Motor neuron (in vitro differentiated cells): Measurements from ENCODE around the gene HSD11B2. TPM values are rescaled to one million over a fixed set of nuclear protein-coding genes. Genes with fewer than 3 reads are reported as not detected.

Experiments used
- ATAC-seq, 8 experiments: fragments of 200-7000 bp; cut with Tn5 transposase; replicated peaks in 6 of 8; 2 replicates each; pipeline ENCODE4 v1.8.0; 2021; ENCODE audit warnings: mild to moderate bottlenecking in 8 of 8, moderate library complexity in 8 of 8
- H3K27ac ChIP-seq, 2 donors: fragments of 250-450 bp; sonication (Bioruptor Pico); 2 replicates each; pipeline ENCODE4 v1.9.0; 2021; ENCODE audit warnings: antibody characterized with exemption in 2 of 2, mild to moderate bottlenecking in 2 of 2, moderate library complexity in 1 of 2
- H3K4me1 ChIP-seq, 2 donors: fragments of 250-450 bp; sonication (Bioruptor Pico); replicated peaks in 1 of 2; 2 replicates each; pipeline ENCODE4 v1.6.1; 2021; ENCODE audit warnings: antibody characterized with exemption in 2 of 2, mild to moderate bottlenecking in 2 of 2, moderate library complexity in 1 of 2
- H3K4me3 ChIP-seq, 5 donors: fragments of 250-450 bp; sonication (Bioruptor Pico); 2 replicates each; pipeline ENCODE4 v1.9.0; 2021; ENCODE audit warnings: antibody characterized with exemption in 5 of 5, mild to moderate bottlenecking in 5 of 5, moderate library complexity in 4 of 5
- WGBS, 10 experiments: fragments of 450-650 bp; shearing (Covaris generic); methylation state at CpG; one replicate each; pipeline ENCODE4 v1.0.0; 2022; 5-methylcytosine and 5-hydroxymethylcytosine counted together
- in situ Hi-C, 9 experiments: fragments of 400-800 bp; cut with MboI; loops; one replicate each; pipeline ENCODE4 v1.15.0; 2021; ENCODE audit warnings: low sequenced_read_pairs in 9 of 9, low pct_unique_long_range_greater_than_20kb in 2 of 9; ENCODE audit not compliant: unreplicated experiment in 9 of 9
- total RNA-seq, 8 experiments: library from RNA; unstranded; fragments of 300-600 nt; gene quantifications; 2 replicates each; pipeline versions ENCODE4 v1.2.3 to v1.2.4, GENCODE V29; 2022

The HSD11B2 gene
- total RNA-seq, 8 experiments from 2014 or later, result 0.64 to 17.4 (median 6.8) TPM

DNA sequence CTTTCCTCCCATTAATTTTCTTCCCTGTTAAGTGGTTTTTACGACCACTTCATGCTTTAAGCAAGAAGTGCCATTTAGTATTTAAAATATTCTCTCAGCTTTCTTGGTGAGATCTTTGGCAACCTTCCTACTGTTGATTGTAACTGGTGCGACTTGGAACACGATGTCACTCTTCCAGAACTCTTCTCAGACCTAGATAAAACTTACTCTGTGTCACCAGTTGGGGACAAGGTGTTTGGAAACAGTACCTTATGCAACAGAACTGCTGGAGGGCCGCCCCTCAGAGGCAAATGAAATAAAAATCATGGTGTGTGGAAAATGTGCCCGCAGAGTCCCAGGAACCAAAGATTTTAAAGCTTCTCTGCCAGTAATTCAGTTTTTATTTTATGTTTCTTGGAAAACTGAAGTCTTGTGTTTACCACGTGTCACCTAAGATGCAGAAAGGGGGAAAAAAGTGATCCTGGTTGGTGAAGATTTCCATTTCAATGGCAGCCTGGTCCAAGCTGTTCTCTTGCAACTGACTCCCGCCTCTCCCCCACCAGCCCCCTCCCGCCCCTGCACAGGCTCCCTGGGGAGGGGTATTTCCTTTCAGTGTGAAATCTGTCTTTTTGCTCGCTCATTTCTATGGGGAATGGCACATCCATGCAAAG, 7.2 kb upstream of the HSD11B2 start:
- Histone ChIP-seq H3K4me3 (no peak overlapping the region), H3K27ac (no peak overlapping the region), H3K4me1 (peaks cover 16 to 23% of the 10 kb centered on the region in 2 donors)
- peak in 2 of 8 experiments; percentile 41 to 50 for ATAC-seq
- WGBS, 10 experiments, result 7 to 69% (median 34%) methylated on average over 2 to 6 of the region's 9 CpGs; no CpG with 5 or more reads in 1 of the 10 experiments
- in situ Hi-C loops, result loop anchor here in 4 of 9 experiments (25.0 kb wide), 3 partner anchors 161 to 486 kb away; partner anchors contain the start of genes CES2 (in 1 of the 4), CIAO2B (in 1 of the 4), FHOD1 (in 1 of the 4) and RRAD (in 1 of the 4)

DNA sequence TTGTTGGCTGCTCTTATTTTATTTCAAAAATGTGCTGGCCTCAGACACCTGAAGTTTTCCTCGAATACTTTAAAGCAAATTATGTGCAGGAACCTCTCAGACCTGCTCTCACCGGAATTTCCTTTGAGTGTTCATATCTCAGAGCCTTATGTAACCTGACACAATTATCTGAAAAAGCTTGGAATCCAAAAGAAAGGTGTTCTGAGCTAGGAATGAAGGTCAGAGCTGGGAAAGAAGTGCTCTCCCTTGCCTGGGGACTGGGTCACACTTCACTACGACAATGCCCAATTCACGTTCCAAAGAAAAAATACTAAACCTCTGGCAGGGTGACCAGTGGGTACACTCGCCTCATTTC, 6.7 kb upstream of the HSD11B2 start:
- Histone ChIP-seq H3K4me3 (no peak overlapping the region), H3K4me1 (peaks cover 16 to 23% of the 10 kb centered on the region in 2 donors), H3K27ac (no peak overlapping the region)
- in situ Hi-C loops, result loop anchor here in 4 of 9 experiments (25.0 kb wide), 3 partner anchors 162 to 487 kb away; partner anchors contain the start of genes CES2 (in 1 of the 4), CIAO2B (in 1 of the 4), FHOD1 (in 1 of the 4) and RRAD (in 1 of the 4)
- WGBS, 10 experiments, result 31 to 100% (median 65%) methylated on average over 3 to 5 of the region's 5 CpGs; no CpG with 5 or more reads in 2 of the 10 experiments
- peak in 1 of 8 experiments; percentile 8 for ATAC-seq

DNA sequence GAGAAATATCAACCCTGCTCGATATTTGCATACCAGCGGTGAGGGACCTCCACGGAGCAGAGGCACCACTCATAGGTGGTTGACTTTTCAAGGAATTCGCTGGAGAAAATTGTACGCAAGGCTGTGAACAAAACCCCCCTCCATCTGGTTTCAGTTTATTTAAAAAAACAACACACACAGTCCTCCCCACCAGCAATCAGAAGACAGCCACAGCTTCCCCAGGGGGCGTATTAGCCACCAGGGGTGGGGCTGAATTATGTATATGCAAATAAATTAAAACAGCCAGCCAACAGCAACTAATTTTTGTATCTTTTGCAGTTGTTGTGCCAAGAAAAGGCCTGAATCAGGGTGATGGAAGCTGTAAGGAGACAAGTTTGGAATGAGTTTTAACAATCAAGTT, 5.9 kb upstream of the HSD11B2 start:
- H3K4me3 ChIP-seq, result no peak overlapping the region
- H3K27ac ChIP-seq, result no peak overlapping the region
- 0 to 100% (median 50%) methylated on average over 1 to 6 of the region's 6 CpGs; no CpG with 5 or more reads in 2 of the 10 experiments for WGBS, 10 experiments
- in situ Hi-C loops, result no loop called here
- ATAC-seq, result peak in 3 of 8 experiments; percentile 53 to 71 (median 68)
- H3K4me1 ChIP-seq, result peaks cover 18 to 23% of the 10 kb centered on the region in 2 donors

DNA sequence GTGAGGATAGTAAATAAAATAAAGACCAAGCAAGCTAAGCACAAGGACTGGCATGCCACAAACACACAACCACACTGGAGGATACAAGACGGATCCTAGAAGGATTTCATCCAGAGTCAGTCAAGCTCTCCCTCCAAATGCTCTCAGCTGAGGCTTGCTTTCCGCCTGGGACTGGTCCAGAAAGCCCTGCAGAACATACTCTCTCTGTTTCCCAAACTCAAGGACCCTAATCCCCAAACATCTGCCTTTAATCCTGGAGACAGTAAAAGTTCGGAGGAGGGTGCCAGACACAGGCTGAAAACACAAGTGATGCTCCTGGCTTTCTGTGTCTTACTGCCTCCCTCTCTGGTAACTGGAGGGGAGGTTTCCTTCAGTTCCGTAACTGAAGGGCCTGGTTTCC, 5.3 kb upstream of the HSD11B2 start:
- in situ Hi-C loops, result no loop called here
- ATAC-seq, result peak in 1 of 8 experiments; percentile 2
- WGBS, 10 experiments, result 0 to 100% (median 87%) methylated on average over 1 to 2 of the region's 4 CpGs; no CpG with 5 or more reads in 4 of the 10 experiments
- Histone ChIP-seq H3K4me3 (no peak overlapping the region), H3K4me1 (peaks cover 20 to 27% of the 10 kb centered on the region in 2 donors), H3K27ac (no peak overlapping the region)

DNA sequence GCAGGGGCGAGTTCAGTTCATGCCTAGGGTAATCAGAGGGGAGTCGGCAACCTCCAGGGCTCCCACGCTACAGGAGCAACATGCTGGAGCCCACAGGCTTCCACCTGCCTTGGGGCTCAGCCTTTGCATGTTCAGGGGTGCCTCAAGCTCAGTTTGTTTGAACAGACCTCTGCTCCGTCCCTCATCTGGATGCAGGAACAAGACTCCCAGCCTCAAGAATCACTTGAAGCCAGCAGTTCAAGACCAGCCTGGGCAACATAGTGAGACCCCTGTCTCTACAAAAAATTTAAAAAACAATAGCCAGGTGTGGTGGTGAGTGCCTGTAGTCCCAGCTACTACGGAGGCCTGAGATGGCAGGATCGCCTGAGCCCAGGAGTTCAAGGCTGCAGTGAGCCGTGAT, 4.9 kb upstream of the HSD11B2 start:
- Histone ChIP-seq H3K4me1 (peaks cover 20 to 27% of the 10 kb centered on the region in 2 donors), H3K4me3 (no peak overlapping the region), H3K27ac (no peak overlapping the region)
- no peak for ATAC-seq
- in situ Hi-C loops, result no loop called here
- WGBS, 10 experiments, result 66 to 100% (median 85%) methylated on average over 1 to 6 of the region's 7 CpGs; no CpG with 5 or more reads in 3 of the 10 experiments

DNA sequence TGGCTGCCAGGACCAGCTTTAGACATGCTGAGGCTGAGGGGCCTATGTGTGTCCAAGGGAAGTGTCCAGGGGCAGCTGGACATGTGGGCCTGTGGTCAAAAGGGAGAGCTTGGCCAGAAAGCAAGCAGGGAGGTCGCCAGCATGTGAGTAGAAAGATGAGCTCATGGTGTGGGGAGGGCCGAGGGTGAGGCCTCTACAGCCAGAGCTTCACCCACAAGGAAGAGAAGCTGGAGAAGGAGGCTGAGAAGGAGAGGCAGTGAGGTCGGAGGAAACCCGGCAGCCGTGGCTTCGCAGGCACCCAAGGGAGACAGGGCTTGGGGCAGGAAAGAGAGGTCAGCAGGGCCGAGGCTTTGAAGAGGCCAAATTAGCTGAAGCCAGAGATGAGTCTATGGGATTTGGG, 4.0 kb upstream of the HSD11B2 start:
- peak in 1 of 8 experiments; percentile 3 for ATAC-seq
- Histone ChIP-seq H3K4me3 (no peak overlapping the region), H3K27ac (no peak overlapping the region), H3K4me1 (peaks cover 22 to 37% of the 10 kb centered on the region in 2 donors)
- in situ Hi-C loops, result no loop called here
- WGBS, 10 experiments, result 30 to 94% (median 88%) methylated on average over 1 to 6 of the region's 7 CpGs; no CpG with 5 or more reads in 3 of the 10 experiments

DNA sequence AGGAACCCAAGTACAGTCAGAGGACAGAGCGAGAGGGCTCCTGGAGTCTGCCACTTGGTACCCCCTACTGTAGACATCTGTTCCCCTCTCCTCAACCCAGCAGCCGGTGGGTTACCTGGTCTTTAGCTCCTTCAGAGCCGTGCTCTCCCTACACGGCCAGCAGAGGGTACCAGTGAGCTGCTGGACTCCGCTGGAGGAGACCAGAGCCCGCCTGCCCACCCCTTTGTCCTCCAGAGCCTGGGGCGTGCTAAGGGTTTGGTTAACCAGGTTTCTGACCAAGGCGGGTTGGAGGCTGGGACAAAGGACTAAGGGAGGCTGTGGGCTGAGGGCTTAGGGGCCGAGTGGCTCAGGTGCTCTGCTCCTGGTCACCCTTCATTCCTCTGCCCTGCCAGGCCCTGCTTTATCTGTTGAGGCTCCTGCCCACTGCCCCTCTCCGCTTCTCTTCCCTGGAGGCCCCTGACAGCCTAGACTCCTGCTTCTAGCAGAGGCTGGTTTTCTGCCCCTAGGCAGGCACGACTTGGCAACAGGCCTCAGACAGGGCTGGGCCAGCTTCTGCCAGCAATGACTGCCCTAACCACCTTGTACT, 2.7 kb upstream of the HSD11B2 start:
- 0 to 80% (median 43%) methylated on average over 1 to 6 of the region's 11 CpGs; no CpG with 5 or more reads in 6 of the 10 experiments for WGBS, 10 experiments
- Histone ChIP-seq H3K27ac (no peak overlapping the region), H3K4me1 (peaks cover 34 to 49% of the 10 kb centered on the region in 2 donors), H3K4me3 (no peak overlapping the region)
- in situ Hi-C loops, result no loop called here
- peak in 5 of 8 experiments; percentile 18 to 61 (median 33) for ATAC-seq

DNA sequence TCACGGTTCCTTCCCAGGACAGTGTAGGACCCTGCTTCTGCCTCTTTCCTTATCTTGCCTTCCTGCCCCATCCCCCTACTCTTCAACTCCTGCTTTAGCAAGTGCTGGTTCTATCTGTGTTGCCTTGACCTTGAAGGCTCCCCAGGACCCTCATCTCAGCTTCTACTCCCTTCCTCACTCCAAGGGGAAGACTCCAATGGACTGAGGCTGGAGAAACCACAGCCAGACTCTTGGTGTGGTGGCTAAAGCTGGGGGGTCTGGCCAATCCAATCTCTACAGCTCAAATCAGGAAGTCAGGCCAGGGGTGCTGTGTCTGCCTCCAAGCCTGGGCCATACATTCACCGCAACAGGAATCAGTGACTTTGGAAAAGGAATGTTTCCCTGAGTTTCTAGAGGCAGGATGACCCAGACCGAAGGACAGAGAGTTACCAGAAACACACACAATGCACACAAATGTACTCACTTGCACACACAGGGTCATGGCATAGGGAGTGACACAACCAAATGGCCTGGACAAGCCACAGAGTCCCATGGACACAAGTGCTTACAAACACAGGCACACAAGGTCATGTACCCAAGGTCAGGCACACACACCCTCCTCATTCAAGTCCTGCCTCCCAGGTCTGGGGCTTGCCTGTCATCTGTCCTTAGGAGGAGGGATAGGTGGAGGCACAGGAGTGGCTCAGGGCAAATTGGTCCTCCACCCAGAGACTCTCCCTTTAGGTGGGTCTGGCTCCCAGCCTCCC, 1.7 kb upstream of the HSD11B2 start:
- in situ Hi-C loops, result no loop called here
- 43 to 100% (median 96%) methylated on average over 1 to 2 of the region's 3 CpGs; no CpG with 5 or more reads in 4 of the 10 experiments for WGBS, 10 experiments
- no peak overlapping the region for H3K27ac ChIP-seq
- no peak for ATAC-seq
- peaks cover 32 to 47% of the 10 kb centered on the region in 2 donors for H3K4me1 ChIP-seq
- no peak overlapping the region for H3K4me3 ChIP-seq

DNA sequence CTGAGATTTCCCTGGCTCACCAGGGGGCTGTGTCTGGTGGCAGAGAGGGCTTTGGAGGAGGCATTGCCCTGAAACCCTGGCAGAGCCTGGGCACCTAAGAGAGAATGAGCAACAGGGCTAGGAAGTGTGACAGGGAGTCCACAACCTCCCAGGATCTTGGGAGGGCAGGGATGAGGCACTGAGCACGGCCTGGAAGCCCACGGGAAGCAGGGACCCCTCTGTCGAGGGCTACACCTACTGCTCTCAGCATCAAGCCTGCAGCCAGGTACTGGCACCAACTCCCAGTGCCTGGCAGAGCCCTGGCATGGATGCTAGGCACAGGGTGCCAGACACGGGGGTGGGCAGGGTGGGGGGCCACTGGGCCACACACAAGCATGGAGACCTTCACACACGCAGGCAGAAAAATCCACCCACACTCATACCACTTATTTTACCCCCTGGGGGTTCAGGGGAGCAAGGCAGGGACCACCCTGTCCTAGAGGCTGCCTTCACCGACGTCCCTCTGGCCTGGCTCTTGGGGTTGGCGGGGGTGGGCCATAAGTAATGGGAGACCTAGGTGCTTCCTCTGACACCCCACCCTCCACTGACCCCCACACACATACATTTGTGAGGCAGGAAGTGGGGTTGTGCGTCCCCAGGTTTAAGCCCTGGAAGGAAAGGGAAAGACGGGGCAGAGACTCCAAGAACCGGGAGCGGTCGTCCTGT, 970 bp upstream of the HSD11B2 start:
- Histone ChIP-seq H3K27ac (no peak overlapping the region), H3K4me1 (peaks cover 24 to 40% of the 10 kb centered on the region in 2 donors), H3K4me3 (peak overlapping the region in 4 of 5 donors; percentile 27 to 44 (median 40))
- 27 to 92% (median 57%) methylated on average over 2 to 6 of the region's 13 CpGs; no CpG with 5 or more reads in 6 of the 10 experiments for WGBS, 10 experiments
- in situ Hi-C loops, result no loop called here
- no peak for ATAC-seq

DNA sequence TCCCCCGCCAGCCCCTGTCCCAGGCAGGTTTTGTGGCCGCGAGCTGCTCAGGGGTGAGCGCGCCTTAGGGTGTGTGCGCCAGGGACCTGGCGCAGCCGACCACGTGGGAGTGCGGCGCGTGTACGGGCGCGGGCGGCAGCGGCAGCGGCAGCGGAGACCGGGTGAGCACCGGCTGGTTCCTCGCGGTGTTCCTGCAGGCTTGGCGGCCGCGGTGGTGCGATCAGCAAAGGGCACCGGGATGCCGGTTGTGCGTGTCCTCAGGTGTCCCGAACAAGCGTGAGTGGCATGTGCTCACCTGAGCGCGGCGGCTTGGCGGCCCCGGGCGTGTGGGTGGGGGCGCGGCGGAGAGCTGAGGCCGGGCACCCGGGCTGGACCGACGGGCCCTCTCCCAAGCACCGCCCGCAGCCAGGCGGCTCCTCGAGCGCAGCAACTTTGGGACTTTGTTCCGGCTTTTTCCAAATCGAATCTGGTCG, 381 bp upstream of the HSD11B2 start:
- in situ Hi-C loops, result no loop called here
- peak overlapping the region; percentile 27 to 44 (median 38) for H3K4me3 ChIP-seq

DNA sequence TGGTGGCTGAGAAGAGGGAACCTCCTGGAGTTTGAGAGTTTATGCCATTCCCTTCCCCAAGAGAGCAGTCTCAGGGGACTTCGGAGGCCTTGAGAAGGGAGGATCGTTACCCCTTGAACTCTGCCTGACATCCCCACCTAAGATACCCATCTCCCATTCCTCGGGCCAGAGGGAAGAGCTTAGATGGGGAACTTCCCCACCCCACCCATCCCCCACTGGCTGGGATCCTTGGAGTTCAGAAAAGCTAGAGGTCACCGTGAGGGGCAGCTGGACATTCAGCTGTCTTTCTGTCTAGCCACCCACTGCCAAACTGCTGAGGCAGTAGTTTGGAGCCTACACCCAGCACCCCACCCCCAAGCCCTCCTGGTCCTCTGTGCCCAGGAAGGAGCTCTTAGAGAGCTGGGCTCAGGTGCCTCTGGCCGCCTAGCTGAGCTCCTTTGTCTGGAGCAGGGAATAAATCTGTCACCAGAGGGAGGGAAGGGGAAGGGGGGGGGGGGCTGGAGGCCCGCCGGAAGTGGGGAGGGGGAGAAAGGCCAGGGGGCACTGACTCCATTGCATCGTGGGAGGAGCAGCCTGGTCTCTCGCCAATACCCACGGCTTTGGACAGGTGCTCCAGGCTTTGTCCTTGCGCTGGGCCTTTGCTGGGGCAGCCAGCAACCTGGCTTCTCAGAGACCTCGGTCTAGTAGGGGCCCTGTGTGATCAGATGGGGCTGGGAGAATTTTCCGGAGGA, 1.0 kb downstream of the HSD11B2 start:
- Histone ChIP-seq H3K4me3 (peak overlapping the region; percentile 27 to 44 (median 38)), H3K27ac (peak overlapping the region; percentile 89 to 92), H3K4me1 (peaks cover 23 to 38% of the 10 kb centered on the region in 2 donors)
- 0 to 75% (median 0%) methylated on average over 1 to 3 of the region's 13 CpGs; no CpG with 5 or more reads in 7 of the 10 experiments for WGBS, 10 experiments
- in situ Hi-C loops, result no loop called here
- peak in 5 of 8 experiments; percentile 18 to 57 (median 29) for ATAC-seq

More for the DNA sequence above, 381 bp upstream of the HSD11B2 start:
- H3K27ac ChIP-seq, result peak overlapping the region in 1 of 2 donors; percentile 9
- 1 to 19% (median 6%) methylated on average over 12 to 17 of the region's 53 CpGs; no CpG with 5 or more reads in 6 of the 10 experiments for WGBS, 10 experiments
- H3K4me1 ChIP-seq, result peaks cover 23 to 38% of the 10 kb centered on the region in 2 donors
- ATAC-seq, result peak; percentile 6 to 43 (median 18)
